Fibroblast of villous mesenchyme (primary cell): ENCODE results near the gene DIPK1B. TPM values are rescaled to one million over a fixed set of nuclear protein-coding genes. Genes with fewer than 3 reads are reported as not detected.

Source experiments
- DNase-seq: peaks from one replicate; pipeline ENCODE4 v3.0.0-alpha.2; 2010; ENCODE audit warnings: low read depth
- H3K4me3 ChIP-seq: 2 replicates; pipeline ENCODE4 v1.5.1; 2011; ENCODE audit warnings: low read depth, mild to moderate bottlenecking, low read length
- CTCF ChIP-seq: IDR thresholded peaks from 2 replicates; pipeline ENCODE4 v1.5.1; 2012; ENCODE audit warnings: low read depth, mild to moderate bottlenecking, low read length; ENCODE audit not compliant: insufficient read depth
- total RNA-seq: library from RNA; depleted of rRNA; stranded (reverse); fragments of >200 nt; gene quantifications from 2 replicates; pipeline ENCODE4 v1.2.3, GENCODE V29; 2012

Gene DIPK1B
- total RNA-seq, 1 donor, result 0.43 TPM

- DNase-seq, result no peak
- no peak for TF ChIP-seq CTCF
- peak overlapping the region; percentile 84 for H3K4me3 ChIP-seq
Observed at GRCh38 chr9:136687721-136688223, 24.6 kb upstream of the DIPK1B start.

GRCh38 chr9:136688274-136689107, 23.9 kb upstream of the DIPK1B start:
- peak; percentile 20 for DNase-seq
- H3K4me3 ChIP-seq, result no peak overlapping the region
- TF ChIP-seq CTCF, result no peak

- no peak for DNase-seq
- H3K4me3 ChIP-seq, result no peak overlapping the region
- no peak for TF ChIP-seq CTCF
Observed at GRCh38 chr9:136689108-136689460, 23.3 kb upstream of the DIPK1B start.

GRCh38 chr9:136690104-136690805, 22.1 kb upstream of the DIPK1B start:
- H3K4me3 ChIP-seq, result no peak overlapping the region
- no peak for TF ChIP-seq CTCF
- no peak for DNase-seq

GRCh38 chr9:136690806-136691261, 21.5 kb upstream of the DIPK1B start:
- no peak overlapping the region for H3K4me3 ChIP-seq
- TF ChIP-seq CTCF, result no peak
- DNase-seq, result peak; percentile 12

- no peak for DNase-seq
- no peak overlapping the region for H3K4me3 ChIP-seq
- TF ChIP-seq CTCF, result no peak
Observed at GRCh38 chr9:136691316-136692184, 20.8 kb upstream of the DIPK1B start.
